Measurements from ENCODE around the gene BORCS5. TPM values are rescaled to one million over a fixed set of nuclear protein-coding genes. Genes with fewer than 3 reads are reported as not detected.

Gene BORCS5
- total RNA-seq, 1 experiment from 2014 or later = 13.9 TPM

DNA sequence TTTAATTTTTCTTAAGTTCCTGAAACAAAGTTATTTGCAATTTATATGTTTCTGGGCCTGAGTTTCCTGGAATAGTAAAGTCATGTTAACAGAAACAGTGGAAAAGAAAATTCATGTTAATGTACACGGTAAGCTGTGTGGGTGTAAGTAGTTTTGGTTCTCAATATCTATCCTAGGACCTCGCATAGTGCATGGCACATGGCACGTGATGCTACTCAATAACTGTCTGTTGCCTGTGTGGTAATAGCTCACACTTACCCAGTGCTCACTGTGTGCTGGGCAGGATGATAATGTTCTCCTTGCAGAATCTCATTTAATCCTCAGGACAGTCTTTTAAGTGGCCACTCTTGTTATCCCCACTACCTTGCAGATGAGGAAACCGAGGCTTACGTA is 105.0 kb downstream of the BORCS5 start:
- Histone ChIP-seq H4K91ac (ENCODE audit: insufficient read length, low read depth, low read length) (no peak overlapping the region), H3K27me3 (ENCODE audit: insufficient read depth, low read length) (no peaks in the 10 kb centered on the region), H3K27ac (ENCODE audit: insufficient read length, low read depth, low read length) (no peak overlapping the region), H2BK20ac (ENCODE audit: low read depth, low read length, poor library complexity, severe bottlenecking) (no peak overlapping the region), H3K79me1 (ENCODE audit: insufficient read depth, low read depth, low read length, poor library complexity, severe bottlenecking) (no peaks in the 10 kb centered on the region), H3K23me2 (ENCODE audit: insufficient read length, low read depth, low read length, poor library complexity, severe bottlenecking) (no peaks in the 10 kb centered on the region), H3K9ac (ENCODE audit: extremely low read depth, insufficient read length, low read length) (no peak overlapping the region), H3K4me1 (ENCODE audit: insufficient read depth, low read length) (peaks cover 4% of the 10 kb centered on the region; the same call in 1 of the 2 replicates), H3K9me3 (ENCODE audit: control insufficient read depth, low read depth, low read length) (no peaks in the 10 kb centered on the region), H4K8ac (replicated peaks; ENCODE audit: insufficient read length, low read depth, low read length) (no peak overlapping the region), H3K18ac (ENCODE audit: insufficient read length, low read depth, low read length) (no peak overlapping the region), H3T11ph (ENCODE audit: low read length) (no peak overlapping the region), H2AFZ (ENCODE audit: low read length) (no peak overlapping the region), H2BK12ac (ENCODE audit: insufficient read length, low read depth, low read length) (no peak overlapping the region), H3K23ac (ENCODE audit: insufficient read length, low read depth, low read length) (no peak overlapping the region), H3K79me2 (ENCODE audit: insufficient read depth, low read length) (no peaks in the 10 kb centered on the region), H2BK5ac (ENCODE audit: insufficient read length, low read length) (no peak overlapping the region), H3K4ac (ENCODE audit: low read depth, low read length) (no peak overlapping the region), H3K56ac (ENCODE audit: insufficient read length, low read depth, low read length) (no peak overlapping the region), H4K20me1 (ENCODE audit: control insufficient read depth, insufficient read depth, insufficient read length) (no peaks in the 10 kb centered on the region), H2BK120ac (ENCODE audit: low read depth, low read length, poor library complexity, severe bottlenecking) (no peak overlapping the region), H2BK15ac (ENCODE audit: low read depth, low read length) (no peak overlapping the region), H2AK5ac (ENCODE audit: insufficient read length, low read length) (no peak overlapping the region), H3K4me2 (ENCODE audit: insufficient read depth, insufficient read length, low read length) (no peak overlapping the region), H4K5ac (ENCODE audit: insufficient read length, low read depth, low read length) (no peak overlapping the region), H3K14ac (ENCODE audit: insufficient read depth, low read length) (no peak overlapping the region)
- no peaks in the 10 kb centered on the region for H3K9me3 Mint-ChIP-seq
- WGBS (ENCODE audit: extremely low coverage, insufficient read length, low lambda C conversion rate) = no CpG with 5 or more reads among the region's 5 CpGs
- peaks cover 14 to 23% of the 10 kb centered on the region in 2 experiments for H3K4me1 Mint-ChIP-seq
- H3K27ac Mint-ChIP-seq = no peak overlapping the region
- no peak for DNase-seq
- H3K27me3 Mint-ChIP-seq (ENCODE audit: low read depth) = no peaks in the 10 kb centered on the region
- TF ChIP-seq, protein P1, sequence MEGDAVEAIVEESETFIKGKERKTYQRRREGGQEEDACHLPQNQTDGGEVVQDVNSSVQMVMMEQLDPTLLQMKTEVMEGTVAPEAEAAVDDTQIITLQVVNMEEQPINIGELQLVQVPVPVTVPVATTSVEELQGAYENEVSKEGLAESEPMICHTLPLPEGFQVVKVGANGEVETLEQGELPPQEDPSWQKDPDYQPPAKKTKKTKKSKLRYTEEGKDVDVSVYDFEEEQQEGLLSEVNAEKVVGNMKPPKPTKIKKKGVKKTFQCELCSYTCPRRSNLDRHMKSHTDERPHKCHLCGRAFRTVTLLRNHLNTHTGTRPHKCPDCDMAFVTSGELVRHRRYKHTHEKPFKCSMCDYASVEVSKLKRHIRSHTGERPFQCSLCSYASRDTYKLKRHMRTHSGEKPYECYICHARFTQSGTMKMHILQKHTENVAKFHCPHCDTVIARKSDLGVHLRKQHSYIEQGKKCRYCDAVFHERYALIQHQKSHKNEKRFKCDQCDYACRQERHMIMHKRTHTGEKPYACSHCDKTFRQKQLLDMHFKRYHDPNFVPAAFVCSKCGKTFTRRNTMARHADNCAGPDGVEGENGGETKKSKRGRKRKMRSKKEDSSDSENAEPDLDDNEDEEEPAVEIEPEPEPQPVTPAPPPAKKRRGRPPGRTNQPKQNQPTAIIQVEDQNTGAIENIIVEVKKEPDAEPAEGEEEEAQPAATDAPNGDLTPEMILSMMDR (conservative IDR thresholded peaks at IDR 0.05) = no peak
- H3K4me3 Mint-ChIP-seq = no peak overlapping the region
- H3K36me3 Mint-ChIP-seq (ENCODE audit: insufficient read depth in 1 of 3, low read depth in 3 of 3) = peaks cover 0 to 4% (median 0%) of the 10 kb centered on the region in 3 experiments; a peak in 2 of 7 replicates

Data from H9 (cell line).